A549 (cell line): ENCODE results near the gene CDA.

Experiments
- EP300 ChIP-seq, 2 experiments: fragments of >200 bp; sonication (Bioruptor Twin); formaldehyde crosslinking; IDR thresholded peaks; 2 replicates in 1 of 2; 3 replicates in 1 of 2; pipeline ENCODE4 v1.6.1; 2016 to 2017
- ESRRA ChIP-seq: fragments of 150-350 bp; IDR thresholded peaks from 2 replicates; pipeline ENCODE4 v1.6.1; 2014; ENCODE audit warnings: mild to moderate bottlenecking, low read length, borderline replicate concordance
- KDM1A ChIP-seq: fragments of 200-600 bp; sonication (generic); IDR thresholded peaks from 2 replicates; pipeline ENCODE4 v1.6.1; 2016; ENCODE audit warnings: low read depth, mild to moderate bottlenecking
- TF ChIP-seq, protein P1 (sequence below): fragments of 150-350 bp; IDR thresholded peaks from 2 replicates; pipeline ENCODE4 v1.6.1; 2014; ENCODE audit warnings: low read depth, mild to moderate bottlenecking, low read length

DNA sequence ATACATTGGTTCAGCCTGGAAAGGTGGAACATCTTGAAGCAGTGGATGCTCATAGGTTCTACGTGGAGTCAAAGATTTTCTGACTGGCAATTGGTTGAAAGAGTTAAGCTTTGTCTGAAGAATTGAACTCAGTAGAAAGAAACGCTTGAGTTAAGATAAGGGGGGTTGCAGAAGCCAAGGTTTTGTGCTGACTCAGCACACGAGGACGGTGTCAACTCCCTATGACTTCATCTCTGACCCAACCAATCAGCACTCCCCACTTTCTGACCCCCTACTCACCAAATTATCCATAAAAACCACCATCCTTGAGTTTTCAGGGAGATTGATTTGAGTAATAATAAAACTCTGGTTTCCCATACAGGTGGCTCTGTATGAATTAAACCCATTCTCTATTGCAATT, 41.8 kb downstream of the CDA start:
- TF ChIP-seq ESRRA, result no peak
- TF ChIP-seq KDM1A, result no peak
- no peak for TF ChIP-seq EP300 (IDR thresholded peaks at IDR 0.05)
- TF ChIP-seq, protein P1, sequence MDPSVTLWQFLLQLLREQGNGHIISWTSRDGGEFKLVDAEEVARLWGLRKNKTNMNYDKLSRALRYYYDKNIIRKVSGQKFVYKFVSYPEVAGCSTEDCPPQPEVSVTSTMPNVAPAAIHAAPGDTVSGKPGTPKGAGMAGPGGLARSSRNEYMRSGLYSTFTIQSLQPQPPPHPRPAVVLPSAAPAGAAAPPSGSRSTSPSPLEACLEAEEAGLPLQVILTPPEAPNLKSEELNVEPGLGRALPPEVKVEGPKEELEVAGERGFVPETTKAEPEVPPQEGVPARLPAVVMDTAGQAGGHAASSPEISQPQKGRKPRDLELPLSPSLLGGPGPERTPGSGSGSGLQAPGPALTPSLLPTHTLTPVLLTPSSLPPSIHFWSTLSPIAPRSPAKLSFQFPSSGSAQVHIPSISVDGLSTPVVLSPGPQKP, result no peak
